RWPE2 (cell line): ENCODE results near the gene GRHL1.

Experiments
- ATAC-seq: fragments of 200-7000 bp; cut with Tn5 transposase; 3 replicates; pipeline ENCODE4 v1.9.1; 2021; ENCODE audit warnings: low read depth
- DNase-seq: peaks from one replicate; pipeline ENCODE4 v3.0.0-alpha.2; 2020; ENCODE audit warnings: low spot score
- H3K27ac ChIP-seq: fragments of 450-650 bp; 2 replicates; pipeline ENCODE4 v1.5.1; 2017; ENCODE audit warnings: mild to moderate bottlenecking; ENCODE audit not compliant: poor library complexity, severe bottlenecking
- H3K27me3 ChIP-seq: fragments of 250-450 bp; sonication (Bioruptor Pico); 2 replicates; pipeline ENCODE4 v1.5.1; 2021; ENCODE audit warnings: mild to moderate bottlenecking, moderate library complexity; ENCODE audit not compliant: insufficient read depth, poor library complexity, severe bottlenecking
- H3K36me3 ChIP-seq: fragments of 250-450 bp; sonication (Bioruptor Pico); 2 replicates; pipeline ENCODE4 v1.5.1; 2020; ENCODE audit warnings: low read depth, mild to moderate bottlenecking, moderate library complexity
- H3K4me1 ChIP-seq: fragments of 250-450 bp; sonication (Bioruptor Pico); 2 replicates; pipeline ENCODE4 v1.5.1; 2021; ENCODE audit warnings: mild to moderate bottlenecking, moderate library complexity; ENCODE audit not compliant: insufficient read depth, poor library complexity, severe bottlenecking
- H3K4me3 ChIP-seq: fragments of 250-450 bp; sonication (Bioruptor Pico); 2 replicates; pipeline ENCODE4 v1.5.1; 2021; ENCODE audit warnings: mild to moderate bottlenecking, moderate library complexity; ENCODE audit not compliant: severe bottlenecking
- H3K9me3 ChIP-seq: fragments of 250-450 bp; sonication (Bioruptor Pico); 2 replicates; pipeline ENCODE4 v1.5.1; 2021; ENCODE audit warnings: mild to moderate bottlenecking, moderate library complexity; ENCODE audit not compliant: severe bottlenecking
- TF ChIP-seq, protein P1 (sequence below): fragments of 450-650 bp; IDR thresholded peaks from one replicate; pipeline ENCODE4 v1.5.1; 2017; ENCODE audit warnings: mild to moderate bottlenecking, moderate library complexity; ENCODE audit not compliant: poor library complexity, severe bottlenecking

Gene GRHL1

DNA sequence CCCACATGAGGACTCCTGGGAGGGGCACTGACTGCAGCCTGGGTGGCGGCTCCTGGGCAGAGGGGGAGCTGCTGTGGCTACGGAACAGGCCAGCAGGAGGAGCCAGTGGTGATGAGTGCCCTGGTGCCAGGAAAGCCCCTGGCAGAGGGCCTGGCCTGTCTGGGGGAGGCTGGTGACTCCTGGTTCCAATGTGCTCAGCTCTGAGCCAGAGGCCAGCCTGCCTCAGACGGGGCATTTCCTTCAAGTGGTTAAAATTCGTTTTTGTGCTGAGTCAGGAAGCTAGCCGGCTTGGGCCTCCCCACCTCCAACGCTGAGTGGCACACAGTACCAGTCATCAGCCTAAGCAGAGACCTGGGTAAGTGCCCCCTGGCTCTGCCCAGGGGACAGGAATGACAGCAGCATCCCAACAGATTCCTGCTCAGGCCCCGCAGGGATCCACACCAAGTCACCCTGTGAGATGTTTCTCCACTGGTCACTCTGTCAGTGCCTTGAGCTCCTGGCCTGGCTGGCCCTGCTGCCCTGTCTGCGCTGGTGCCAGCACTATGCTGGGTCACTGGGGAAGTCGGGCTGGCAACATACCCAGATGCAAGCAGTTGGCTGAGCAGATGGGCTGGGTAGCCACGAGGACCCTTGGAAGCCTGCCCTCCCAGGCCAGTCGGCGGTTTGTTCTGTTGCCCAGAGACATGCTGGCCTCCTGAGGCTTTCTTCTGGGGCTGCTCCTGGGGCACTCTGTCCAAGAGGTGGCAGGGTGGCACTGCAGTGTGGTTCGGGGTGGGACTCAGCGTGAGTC is 84.8 kb downstream of the GRHL1 start:
- Histone ChIP-seq H3K36me3 (no peaks in the 10 kb centered on the region), H3K4me1 (peaks cover 4% of the 10 kb centered on the region), H3K4me3 (no peak overlapping the region), H3K27ac (no peak overlapping the region), H3K27me3 (no peaks in the 10 kb centered on the region), H3K9me3 (no peaks in the 10 kb centered on the region)
- no peak for DNase-seq
- ATAC-seq, result peak; percentile 58
- TF ChIP-seq, protein P1, sequence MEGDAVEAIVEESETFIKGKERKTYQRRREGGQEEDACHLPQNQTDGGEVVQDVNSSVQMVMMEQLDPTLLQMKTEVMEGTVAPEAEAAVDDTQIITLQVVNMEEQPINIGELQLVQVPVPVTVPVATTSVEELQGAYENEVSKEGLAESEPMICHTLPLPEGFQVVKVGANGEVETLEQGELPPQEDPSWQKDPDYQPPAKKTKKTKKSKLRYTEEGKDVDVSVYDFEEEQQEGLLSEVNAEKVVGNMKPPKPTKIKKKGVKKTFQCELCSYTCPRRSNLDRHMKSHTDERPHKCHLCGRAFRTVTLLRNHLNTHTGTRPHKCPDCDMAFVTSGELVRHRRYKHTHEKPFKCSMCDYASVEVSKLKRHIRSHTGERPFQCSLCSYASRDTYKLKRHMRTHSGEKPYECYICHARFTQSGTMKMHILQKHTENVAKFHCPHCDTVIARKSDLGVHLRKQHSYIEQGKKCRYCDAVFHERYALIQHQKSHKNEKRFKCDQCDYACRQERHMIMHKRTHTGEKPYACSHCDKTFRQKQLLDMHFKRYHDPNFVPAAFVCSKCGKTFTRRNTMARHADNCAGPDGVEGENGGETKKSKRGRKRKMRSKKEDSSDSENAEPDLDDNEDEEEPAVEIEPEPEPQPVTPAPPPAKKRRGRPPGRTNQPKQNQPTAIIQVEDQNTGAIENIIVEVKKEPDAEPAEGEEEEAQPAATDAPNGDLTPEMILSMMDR, result peak; percentile 5

DNA sequence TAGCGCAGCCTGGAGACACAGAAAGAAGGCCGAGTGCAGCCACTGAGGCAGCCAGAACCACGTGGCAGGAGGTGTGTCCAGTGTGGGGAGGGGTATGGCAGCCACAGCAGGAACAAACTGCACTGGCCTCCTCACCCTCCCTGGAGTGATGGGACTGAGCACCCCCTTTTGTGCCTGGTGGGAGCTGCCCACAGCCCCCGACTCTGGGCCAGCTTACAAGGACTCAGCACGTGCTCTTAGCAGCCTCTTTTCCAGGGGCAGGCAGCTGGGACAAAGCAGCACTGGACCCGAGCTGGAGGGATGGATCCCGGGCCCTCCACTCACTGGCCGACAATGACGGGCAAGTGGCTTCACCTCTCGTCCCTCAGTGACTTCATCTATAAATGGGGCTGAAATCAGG is 86.6 kb downstream of the GRHL1 start:
- no peaks in the 10 kb centered on the region for H3K36me3 ChIP-seq
- H3K9me3 ChIP-seq, result peaks cover 2% of the 10 kb centered on the region
- H3K27ac ChIP-seq, result no peak overlapping the region
- H3K27me3 ChIP-seq, result no peaks in the 10 kb centered on the region
- TF ChIP-seq, protein P1, result no peak
- DNase-seq, result no peak
- peaks cover 4% of the 10 kb centered on the region for H3K4me1 ChIP-seq
- ATAC-seq, result no peak
- no peak overlapping the region for H3K4me3 ChIP-seq

DNA sequence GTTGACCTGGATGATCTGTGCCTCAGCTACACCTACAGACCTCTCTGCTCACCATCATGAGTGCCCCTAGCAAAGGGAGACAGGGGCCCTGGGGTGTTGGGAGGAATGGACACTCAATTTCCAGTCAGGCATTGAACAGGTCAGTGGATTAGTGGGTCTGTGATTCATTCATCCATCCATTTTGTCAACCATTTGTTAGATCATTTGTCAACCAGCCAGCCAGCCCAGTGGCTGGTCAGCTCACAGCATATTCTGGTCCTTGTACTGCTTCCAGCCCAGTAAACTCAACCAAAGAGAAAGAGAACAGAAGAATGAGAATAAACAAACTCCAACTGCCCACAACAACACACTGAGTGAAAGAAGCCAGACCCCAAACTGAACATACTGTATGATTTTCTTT is 87.2 kb downstream of the GRHL1 start:
- Histone ChIP-seq H3K4me1 (peaks cover 4% of the 10 kb centered on the region), H3K27ac (no peak overlapping the region), H3K9me3 (peaks cover 2% of the 10 kb centered on the region), H3K4me3 (no peak overlapping the region), H3K27me3 (no peaks in the 10 kb centered on the region), H3K36me3 (no peaks in the 10 kb centered on the region)
- TF ChIP-seq, protein P1, result no peak
- ATAC-seq (no peak), DNase-seq (no peak)

DNA sequence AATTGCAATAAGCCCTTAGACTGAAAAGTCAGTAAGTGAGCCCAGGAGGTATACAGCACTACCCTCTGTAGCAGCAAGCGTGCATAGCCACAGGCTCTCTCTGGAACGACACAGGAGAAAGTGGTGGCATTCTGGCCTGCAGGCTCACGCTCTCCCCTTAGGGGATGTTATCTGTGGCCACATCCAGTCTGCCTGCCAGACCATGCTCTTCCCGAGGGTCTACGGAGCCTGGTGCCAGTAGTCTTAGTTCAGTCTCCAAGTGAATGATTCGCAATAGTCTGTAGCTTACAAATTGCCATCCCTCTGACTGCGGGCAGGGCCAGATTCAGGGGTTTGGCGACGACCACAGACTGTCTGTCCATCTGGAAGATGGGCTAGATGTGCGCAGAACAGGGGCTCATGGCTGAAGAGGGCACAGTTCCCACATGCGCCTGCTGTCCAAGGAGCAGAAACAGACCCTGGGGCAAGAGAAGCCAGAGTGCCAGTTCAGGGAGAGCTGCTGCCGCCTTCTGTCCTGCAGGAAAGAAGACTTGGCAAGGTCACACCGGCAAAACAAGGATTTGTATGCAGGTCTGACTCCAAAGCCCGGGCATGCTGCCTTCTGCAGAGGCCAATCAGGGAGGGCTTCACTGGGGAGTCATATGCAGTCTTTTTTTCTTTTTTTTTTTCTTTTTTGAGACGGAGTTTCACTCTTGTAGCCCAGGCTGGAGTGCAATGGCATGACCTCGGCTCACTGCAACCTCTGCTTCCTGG is 88.3 kb downstream of the GRHL1 start:
- no peaks in the 10 kb centered on the region for H3K27me3 ChIP-seq
- H3K4me3 ChIP-seq, result no peak overlapping the region
- peaks cover 4% of the 10 kb centered on the region for H3K4me1 ChIP-seq
- no peak for DNase-seq
- ATAC-seq, result no peak
- H3K9me3 ChIP-seq, result peaks cover 2% of the 10 kb centered on the region
- H3K27ac ChIP-seq, result no peak overlapping the region
- TF ChIP-seq, protein P1, result no peak
- H3K36me3 ChIP-seq, result 0 out of 2 replicates have a peak, but pooled peaks cover 2% of the 10 kb centered on the region
